A549 (cell line): ENCODE measurements around the gene DIAPH2. TPM values are rescaled to one million over a fixed set of nuclear protein-coding genes. Genes with fewer than 3 reads are reported as not detected.

Experiments
- ATAC-seq, 2 experiments: fragments of 200-7000 bp in 1 of 2; fragments of >200 bp in 1 of 2; cut with Nextera tagmentation in 1 of 2; cut with Tn5 transposase in 1 of 2; 3 replicates each; pipeline versions ENCODE4 v1.8.0 to v1.9.1; 2018 to 2020; ENCODE audit warnings: mild to moderate bottlenecking in 1 of 2, moderate library complexity in 1 of 2
- CTCF ChIA-PET: fragments of 300-600 bp; sonication (Branson Sonifier 250); formaldehyde crosslinking; extraction: SDS; loops from one replicate; lab custom pipeline; 2021; ENCODE audit warnings: antibody characterized with exemption, inconsistent platforms; lab: Yijun Ruan, JAX
- POLR2A ChIA-PET: fragments of 350-600 bp; formaldehyde crosslinking; extraction: SDS; loops from one replicate; lab custom pipeline; 2021; ENCODE audit warnings: antibody characterized with exemption, inconsistent platforms; lab: Yijun Ruan, JAX
- DNase-seq, 2 experiments: peaks; one replicate each; pipeline versions ENCODE4 v3.0.0 to v3.0.0-alpha.2; 2011 to 2016; ENCODE audit warnings: low read depth in 1 of 2, low spot score in 1 of 2
- FAIRE-seq: peaks from 2 replicates; lab custom pipeline; 2011; peaks lifted over from hg19 to GRCh38; lab: Jason Lieb, UNC
- H3K27ac ChIP-seq, 2 experiments: fragments of >200 bp; sonication (Bioruptor Twin); formaldehyde crosslinking; 3 replicates each; pipeline ENCODE4 v1.5.1; 2016 to 2017
- H3K4me1 ChIP-seq: fragments of >200 bp; sonication (Bioruptor Twin); formaldehyde crosslinking; 3 replicates; pipeline ENCODE4 v1.6.1; 2016
- H3K4me2 ChIP-seq: fragments of >200 bp; sonication (Bioruptor Twin); formaldehyde crosslinking; 3 replicates; pipeline ENCODE4 v1.6.1; 2016
- H3K4me3 ChIP-seq: fragments of >200 bp; sonication (Bioruptor Twin); formaldehyde crosslinking; 3 replicates; pipeline ENCODE4 v1.5.1; 2016
- H3K9me3 ChIP-seq: fragments of >200 bp; sonication (Bioruptor Twin); formaldehyde crosslinking; 3 replicates; pipeline ENCODE4 v1.6.1; 2016
- ATOH8 ChIP-seq: fragments of 250-450 bp; sonication (Bioruptor Pico); IDR thresholded peaks from 2 replicates; pipeline ENCODE4 v1.5.0; 2020; ENCODE audit warnings: low read depth, mild to moderate bottlenecking, moderate library complexity
- CBX8 ChIP-seq: fragments of 200-600 bp; sonication (generic); IDR thresholded peaks from 2 replicates; pipeline ENCODE4 v1.6.1; 2016
- CHD2 ChIP-seq: fragments of 150-350 bp; IDR thresholded peaks from 2 replicates; pipeline ENCODE4 v1.6.1; 2014; ENCODE audit warnings: low read length; ENCODE audit not compliant: partially characterized antibody
- EHF ChIP-seq: fragments of 250-450 bp; sonication (Bioruptor Pico); IDR thresholded peaks from 2 replicates; pipeline ENCODE4 v1.5.0; 2020; ENCODE audit warnings: mild to moderate bottlenecking
- ELK1 ChIP-seq: fragments of 150-350 bp; IDR thresholded peaks from 2 replicates; pipeline ENCODE4 v1.6.1; 2014; ENCODE audit warnings: low read depth, mild to moderate bottlenecking, low read length
- FOXS1 ChIP-seq: fragments of 250-450 bp; sonication (Bioruptor Pico); IDR thresholded peaks from 2 replicates; pipeline ENCODE4 v1.5.0; 2020; ENCODE audit warnings: mild to moderate bottlenecking, moderate library complexity
- GATA3 ChIP-seq: IDR thresholded peaks from 2 replicates; pipeline ENCODE4 v1.6.1; 2012; ENCODE audit warnings: borderline replicate concordance
- HOXB13 ChIP-seq: fragments of 250-450 bp; sonication (Bioruptor Pico); IDR thresholded peaks from 2 replicates; pipeline ENCODE4 v1.5.0; 2020; ENCODE audit warnings: low read depth, mild to moderate bottlenecking, moderate library complexity
- JUN ChIP-seq, 2 experiments: fragments of >200 bp; sonication (Bioruptor Twin); formaldehyde crosslinking; IDR thresholded peaks; 2 replicates in 1 of 2; 3 replicates in 1 of 2; pipeline ENCODE4 v1.6.1; 2016 to 2017
- KDM5A ChIP-seq: fragments of 200-600 bp; sonication (generic); IDR thresholded peaks from 2 replicates; pipeline ENCODE4 v1.6.1; 2016; ENCODE audit warnings: antibody characterized with exemption, mild to moderate bottlenecking
- MAX ChIP-seq: IDR thresholded peaks from 2 replicates; pipeline ENCODE4 v1.6.1; 2012
- MAZ ChIP-seq: fragments of 150-350 bp; IDR thresholded peaks from 2 replicates; pipeline ENCODE4 v1.6.1; 2014; ENCODE audit warnings: antibody characterized with exemption, low read depth, low read length, borderline replicate concordance
- MYC ChIP-seq: IDR thresholded peaks from 2 replicates; pipeline ENCODE4 v1.6.1; 2012; ENCODE audit warnings: mild to moderate bottlenecking, inconsistent platforms, low read length, improper control_type of control experiment, borderline replicate concordance
- NFE2L2 ChIP-seq: fragments of 150-350 bp; conservative IDR thresholded peaks from 2 replicates; pipeline ENCODE4 v1.6.1; 2014; ENCODE audit warnings: low read length
- NR3C1 ChIP-seq: fragments of >200 bp; sonication (Bioruptor Twin); formaldehyde crosslinking; IDR thresholded peaks from 3 replicates; pipeline ENCODE4 v1.6.1; 2017
- PBX3 ChIP-seq: IDR thresholded peaks from 2 replicates; pipeline ENCODE4 v1.6.1; 2012
- POLR2AphosphoS2 ChIP-seq: conservative IDR thresholded peaks from 2 replicates; pipeline ENCODE4 v1.6.1; 2012; ENCODE audit warnings: low read length, improper control_type of control experiment, inconsistent platforms
- RAD21 ChIP-seq, 2 experiments: fragments of >200 bp in 1 of 2; sonication (Bioruptor Twin) in 1 of 2; formaldehyde crosslinking in 1 of 2; IDR thresholded peaks in 1 of 2; conservative IDR thresholded peaks in 1 of 2; 2 replicates in 1 of 2; 3 replicates in 1 of 2; pipeline ENCODE4 v1.6.1; 2012 to 2018; ENCODE audit warnings: inconsistent platforms in 1 of 2
- REST ChIP-seq: fragments of 200-600 bp; sonication (generic); IDR thresholded peaks from 2 replicates; pipeline ENCODE4 v1.6.1; 2016; ENCODE audit warnings: antibody characterized with exemption, mild to moderate bottlenecking, moderate library complexity
- RFX5 ChIP-seq: fragments of 450-650 bp; IDR thresholded peaks from 2 replicates; pipeline ENCODE4 v1.7.1; 2014; ENCODE audit warnings: antibody characterized with exemption, mild to moderate bottlenecking, moderate library complexity
- SMC3 ChIP-seq: fragments of >200 bp; sonication (Bioruptor Twin); formaldehyde crosslinking; IDR thresholded peaks from 3 replicates; pipeline ENCODE4 v1.6.1; 2018; ENCODE audit warnings: inconsistent platforms
- USF2 ChIP-seq: fragments of 450-650 bp; IDR thresholded peaks from 2 replicates; pipeline ENCODE4 v1.6.1; 2014; ENCODE audit warnings: antibody characterized with exemption
- WGBS: methylation state at CpG from one replicate; pipeline ENCODE4 v1.1.6; 2017; ENCODE audit errors: missing lambda C conversion rate; 5-methylcytosine and 5-hydroxymethylcytosine counted together
- polyA plus RNA-seq, 4 experiments: library from polyadenylated mRNA; depleted of rRNA in 3 of 4; stranded (reverse); fragments of >200 nt; fragmentation: RNase III in 1 of 4; extraction: RNeasy Plus Mini Kit Qiagen cat#74134 plus additional on column Dnase treatment in 1 of 4; gene quantifications; 2 replicates in 3 of 4; 3 replicates in 1 of 4; pipeline ENCODE4 v1.2.3, GENCODE V29; 2011 to 2017

Gene DIAPH2
- polyA plus RNA-seq, 2 of the 4 experiments (the other 2 are of a cell fraction), result 3.7 to 10.0 TPM

- no peak for DNase-seq
- ChIA-PET POLR2A (no interaction called here), CTCF (no interaction called here)
- FAIRE-seq, result no peak
- H3K9me3 ChIP-seq, result no peaks in the 10 kb centered on the region
- no peak overlapping the region for H3K27ac ChIP-seq
- H3K4me2 ChIP-seq, result no peak overlapping the region
- H3K4me1 ChIP-seq, result no peaks in the 10 kb centered on the region
- 86% methylated on average over 1 of the region's 1 CpG for WGBS
- H3K4me3 ChIP-seq, result no peak overlapping the region
- no peak for ATAC-seq
- TF ChIP-seq MAX (no peak), NFE2L2 (no peak), HOXB13 (CRISPR knock-in tag) (no peak), SMC3 (no peak), MAZ (no peak), RFX5 (no peak), USF2 (no peak), CHD2 (no peak), NR3C1 (no peak), ATOH8 (CRISPR knock-in tag) (no peak), PBX3 (no peak), REST (no peak), EHF (CRISPR knock-in tag) (no peak), FOXS1 (no peak), POLR2AphosphoS2 (no peak)
- TF ChIP-seq, all 56 proteins: peak for 0
These were observed 360.8 kb downstream of the DIAPH2 start for GRCh38 chrX:97045470-97045869.

- Histone ChIP-seq H3K4me1 (no peaks in the 10 kb centered on the region), H3K4me3 (no peak overlapping the region), H3K4me2 (no peak overlapping the region), H3K9me3 (no peaks in the 10 kb centered on the region), H3K27ac (no peak overlapping the region)
- ATAC-seq (no peak), FAIRE-seq (peak; percentile 76), DNase-seq (no peak)
- TF ChIP-seq KDM5A (no peak), MAX (no peak)
- CTCF ChIA-PET, result no interaction called here
- POLR2A ChIA-PET, result no interaction called here
- 85% methylated on average over 3 of the region's 3 CpGs for WGBS
These were observed 362.2 kb downstream of the DIAPH2 start for GRCh38 chrX:97046867-97047266.

- H3K27ac ChIP-seq, result no peak overlapping the region
- no peak overlapping the region for H3K4me3 ChIP-seq
- H3K9me3 ChIP-seq, result no peaks in the 10 kb centered on the region
- no peak for DNase-seq
- FAIRE-seq, result no peak
- POLR2A ChIA-PET, result interaction anchor here (0.7 kb wide), 1 partner anchor 182 kb away, joined by 6 read pairs; no protein-coding TSS in a partner anchor
- CTCF ChIA-PET, result no interaction called here
- no peak for ATAC-seq
- H3K4me2 ChIP-seq, result no peak overlapping the region
- H3K4me1 ChIP-seq, result no peaks in the 10 kb centered on the region
- WGBS, result 61% methylated on average over 2 of the region's 2 CpGs
- TF ChIP-seq PBX3 (no peak), ELK1 (no peak), GATA3 (no peak), MAX (no peak), JUN (IDR thresholded peaks at IDR 0.05) (no peak), CBX8 (no peak), MYC (no peak), RAD21 (conservative IDR thresholded peaks at IDR 0.05 in 1 of 2, IDR thresholded peaks at IDR 0.05 in 1 of 2) (no peak), NFE2L2 (no peak)
These were observed 365.8 kb downstream of the DIAPH2 start for GRCh38 chrX:97050392-97050791.
